Parathyroid adenoma (tissue), 2 donors: Measurements from ENCODE around the gene ACP6.

Experiments used
- H2AFZ ChIP-seq: fragments of 300-600 bp; sonication (generic); one replicate; pipeline ENCODE4 v1.7.0; 2017; ENCODE audit warnings: antibody characterized with exemption, mild to moderate bottlenecking
- H3K27ac ChIP-seq: fragments of 300-600 bp; sonication (generic); one replicate; pipeline ENCODE4 v1.7.0; 2017
- H3K27me3 ChIP-seq: fragments of 300-600 bp; sonication (generic); one replicate; pipeline ENCODE4 v1.7.0; 2017; ENCODE audit warnings: low read length; ENCODE audit not compliant: control insufficient read depth, insufficient read depth
- H3K36me3 ChIP-seq: fragments of 300-600 bp; sonication (generic); one replicate; pipeline ENCODE4 v1.7.0; 2017; ENCODE audit warnings: low read length; ENCODE audit not compliant: control insufficient read depth, insufficient read depth
- H3K4me1 ChIP-seq: fragments of 300-600 bp; sonication (generic); one replicate; pipeline ENCODE4 v1.7.0; 2017; ENCODE audit warnings: control low read depth
- H3K4me2 ChIP-seq: fragments of 300-600 bp; sonication (generic); one replicate; pipeline ENCODE4 v1.7.0; 2017; ENCODE audit warnings: low read length
- H3K4me3 ChIP-seq: fragments of 300-600 bp; sonication (generic); one replicate; pipeline ENCODE4 v1.7.0; 2017; ENCODE audit warnings: low read depth, low read length
- H3K79me2 ChIP-seq: fragments of 300-600 bp; sonication (generic); one replicate; pipeline ENCODE4 v1.7.0; 2017; ENCODE audit warnings: control low read depth
- H3K9ac ChIP-seq: fragments of 300-600 bp; sonication (generic); one replicate; pipeline ENCODE4 v1.7.0; 2017; ENCODE audit warnings: mild to moderate bottlenecking
- H3K9me3 ChIP-seq: fragments of 300-600 bp; sonication (generic); one replicate; pipeline ENCODE4 v1.7.0; 2017; ENCODE audit warnings: low read length; ENCODE audit not compliant: control insufficient read depth
- CTCF ChIP-seq: fragments of 300-600 bp; sonication (generic); IDR thresholded peaks from one replicate; pipeline ENCODE4 v1.7.0; 2017; ENCODE audit warnings: antibody characterized with exemption, mild to moderate bottlenecking
- donor health status: primary hyperparathyroidism.

ACP6 gene

GRCh38 chr1:147641695-147642592 is 28.4 kb downstream of the ACP6 start:
- H3K79me2 ChIP-seq = peaks cover 4% of the 10 kb centered on the region
- H3K4me2 ChIP-seq = no peak overlapping the region
- H3K4me1 ChIP-seq = peaks cover 6% of the 10 kb centered on the region
- peak; percentile 64 for TF ChIP-seq CTCF
- H3K9me3 ChIP-seq = no peaks in the 10 kb centered on the region
- no peaks in the 10 kb centered on the region for H3K36me3 ChIP-seq
- no peak overlapping the region for H2AFZ ChIP-seq
- H3K9ac ChIP-seq = no peak overlapping the region
- H3K4me3 ChIP-seq = no peak overlapping the region
- H3K27ac ChIP-seq = no peak overlapping the region
- no peaks in the 10 kb centered on the region for H3K27me3 ChIP-seq

- no peak overlapping the region for H2AFZ ChIP-seq
- H3K9me3 ChIP-seq = no peaks in the 10 kb centered on the region
- peaks cover 4% of the 10 kb centered on the region for H3K79me2 ChIP-seq
- no peak overlapping the region for H3K9ac ChIP-seq
- no peak for TF ChIP-seq CTCF
- H3K4me1 ChIP-seq = peaks cover 4% of the 10 kb centered on the region
- no peaks in the 10 kb centered on the region for H3K27me3 ChIP-seq
- no peak overlapping the region for H3K4me2 ChIP-seq
- H3K4me3 ChIP-seq = no peak overlapping the region
- H3K27ac ChIP-seq = no peak overlapping the region
- H3K36me3 ChIP-seq = no peaks in the 10 kb centered on the region
Measured at GRCh38 chr1:147641291-147641690, 29.0 kb downstream of the ACP6 start.

GRCh38 chr1:147640553-147641165 is 29.7 kb downstream of the ACP6 start:
- no peaks in the 10 kb centered on the region for H3K36me3 ChIP-seq
- no peak overlapping the region for H3K9ac ChIP-seq
- peaks cover 4% of the 10 kb centered on the region for H3K79me2 ChIP-seq
- H3K27ac ChIP-seq = no peak overlapping the region
- TF ChIP-seq CTCF = peak; percentile 60
- H3K4me2 ChIP-seq = no peak overlapping the region
- no peak overlapping the region for H3K4me3 ChIP-seq
- no peaks in the 10 kb centered on the region for H3K9me3 ChIP-seq
- peaks cover 4% of the 10 kb centered on the region for H3K4me1 ChIP-seq
- no peaks in the 10 kb centered on the region for H3K27me3 ChIP-seq
- H2AFZ ChIP-seq = peak overlapping the region; percentile 22

GRCh38 chr1:147636314-147636713 is 34.0 kb downstream of the ACP6 start:
- no peak for TF ChIP-seq CTCF
- no peak overlapping the region for H3K27ac ChIP-seq
- peaks cover 4% of the 10 kb centered on the region for H3K4me1 ChIP-seq

More at GRCh38 chr1:147636314-147636713, 34.0 kb downstream of the ACP6 start:
- Histone ChIP-seq H3K9me3 (no peaks in the 10 kb centered on the region), H3K9ac (no peak overlapping the region), H3K36me3 (no peaks in the 10 kb centered on the region), H2AFZ (no peak overlapping the region), H3K4me3 (no peak overlapping the region), H3K79me2 (peaks cover 4% of the 10 kb centered on the region), H3K27me3 (no peaks in the 10 kb centered on the region), H3K4me2 (no peak overlapping the region)
